HepG2 (cell line): Measurements from ENCODE around the gene LPIN3. TPM values are rescaled to one million over a fixed set of nuclear protein-coding genes. Genes with fewer than 3 reads are reported as not detected.
A peak's percentile ranks its signal among the peaks of the same experiment; 100 is the strongest.

Experiments used
- ATAC-seq: fragments of 200-7000 bp; cut with Tn5 transposase; 3 replicates; pipeline ENCODE4 v1.9.1; 2020; ENCODE audit warnings: mild to moderate bottlenecking, moderate library complexity
- BruUV-seq: library from RNA; stranded (reverse); fragments of 400-500 nt; replicated peaks from 2 replicates; lab custom pipeline; 2021; lab: Mats Ljungman, UMichigan
- CTCF ChIA-PET: fragments of 300-600 bp; formaldehyde crosslinking; extraction: SDS; loops from one replicate; lab custom pipeline; 2021; ENCODE audit warnings: low total read pairs, inconsistent platforms, low intra/inter-chr PET ratio; lab: Yijun Ruan, JAX
- POLR2A ChIA-PET: fragments of 350-600 bp; sonication (Branson Sonifier 250); formaldehyde crosslinking; loops from one replicate; lab custom pipeline; 2020; ENCODE audit warnings: antibody characterized with exemption, inconsistent platforms; lab: Yijun Ruan, JAX
- DNase-seq: peaks from one replicate; pipeline ENCODE4 v3.0.0-alpha.2; 2015; ENCODE audit warnings: low spot score
- FAIRE-seq: peaks from 3 replicates; lab custom pipeline; 2011; peaks lifted over from hg19 to GRCh38; lab: Jason Lieb, UNC
- H2AFZ ChIP-seq: one replicate; pipeline ENCODE4 v1.6.1; 2011; ENCODE audit warnings: low read length, inconsistent platforms
- H3K27ac ChIP-seq: fragments of 300-600 bp; 3 replicates; pipeline ENCODE4 v1.8.0; 2011; ENCODE audit warnings: mixed run types, mild to moderate bottlenecking, mixed read lengths, low read length, inconsistent platforms; ENCODE audit not compliant: insufficient read depth; ENCODE audit errors: extremely low read length
- H3K27me3 ChIP-seq, 2 experiments: fragments of 200-600 bp in 1 of 2; 2 replicates in 1 of 2; 3 replicates in 1 of 2; pipeline versions ENCODE4 v1.6.0 to v1.8.0; 2011; ENCODE audit warnings: low read length in 2 of 2, mild to moderate bottlenecking in 2 of 2, moderate library complexity in 2 of 2, inconsistent platforms in 1 of 2; ENCODE audit not compliant: insufficient read depth in 2 of 2, control insufficient read depth in 1 of 2
- H3K36me3 ChIP-seq, 2 experiments: fragments of 200-600 bp in 1 of 2; replicated peaks in 1 of 2; 2 replicates in 1 of 2; 3 replicates in 1 of 2; pipeline versions ENCODE4 v1.5.1 to v1.8.0; 2011; ENCODE audit warnings: low read length in 2 of 2, inconsistent platforms in 1 of 2; ENCODE audit not compliant: insufficient read depth in 2 of 2, control insufficient read depth in 1 of 2
- H3K4me1 ChIP-seq: 2 replicates; pipeline ENCODE4 v1.5.1; 2012; ENCODE audit warnings: low read length, inconsistent platforms; ENCODE audit not compliant: insufficient read depth
- H3K4me2 ChIP-seq: 2 replicates; pipeline ENCODE4 v1.6.0; 2011; ENCODE audit warnings: low read depth, low read length, inconsistent platforms
- H3K4me3 ChIP-seq, 3 experiments: fragments of 200-600 bp in 1 of 3; sonication (generic), shearing (Covaris generic) in 1 of 3; replicated peaks in 1 of 3; 2 replicates each; pipeline ENCODE4 v1.5.1; 2011 to 2016; ENCODE audit warnings: low read length in 3 of 3, inconsistent platforms in 2 of 3, low read depth in 2 of 3, mild to moderate bottlenecking in 2 of 3, control low read depth in 1 of 3, mixed read lengths in 1 of 3; ENCODE audit not compliant: insufficient read depth in 1 of 3
- H3K79me2 ChIP-seq: one replicate; pipeline ENCODE4 v1.6.1; 2011; ENCODE audit warnings: low read length, inconsistent platforms; ENCODE audit not compliant: insufficient read depth
- H3K9ac ChIP-seq: 2 replicates; pipeline ENCODE4 v1.6.0; 2011; ENCODE audit warnings: mild to moderate bottlenecking, low read depth, low read length, inconsistent platforms; ENCODE audit not compliant: insufficient read depth
- H3K9me3 ChIP-seq: 2 replicates; pipeline ENCODE4 v1.5.1; 2012; ENCODE audit warnings: mild to moderate bottlenecking, low read length
- H4K20me1 ChIP-seq: 2 replicates; pipeline ENCODE4 v1.6.0; 2011; ENCODE audit warnings: inconsistent platforms, mild to moderate bottlenecking, low read length, moderate library complexity; ENCODE audit not compliant: insufficient read depth
- AKAP8 ChIP-seq: sonication (generic); formaldehyde crosslinking; IDR thresholded peaks from 2 replicates; pipeline ENCODE4 v1.5.1; 2020; ENCODE audit warnings: mild to moderate bottlenecking, missing genetic modification reagents
- HES4 ChIP-seq: sonication (generic); formaldehyde crosslinking; IDR thresholded peaks from 2 replicates; pipeline ENCODE4 v1.9.0; 2021; ENCODE audit warnings: mild to moderate bottlenecking, missing genetic modification reagents, borderline replicate concordance
- POLR2G ChIP-seq: fragments of 200-400 bp; formaldehyde crosslinking; IDR thresholded peaks from 2 replicates; pipeline ENCODE4 v1.6.1; 2018; ENCODE audit warnings: mild to moderate bottlenecking, low read depth, low read length, moderate library complexity
- SAFB2 ChIP-seq: sonication (generic); formaldehyde crosslinking; IDR thresholded peaks from 2 replicates; pipeline ENCODE4 v1.5.1; 2020; ENCODE audit warnings: missing genetic modification reagents, low read depth, mild to moderate bottlenecking, borderline replicate concordance
- ZBTB4 ChIP-seq: sonication (generic); formaldehyde crosslinking; IDR thresholded peaks from 2 replicates; pipeline ENCODE4 v1.4.0; 2020; ENCODE audit warnings: missing genetic modification reagents, mild to moderate bottlenecking, borderline replicate concordance
- ZFX ChIP-seq: sonication (generic); formaldehyde crosslinking; IDR thresholded peaks from 2 replicates; pipeline ENCODE4 v1.4.0; 2020; ENCODE audit warnings: mild to moderate bottlenecking, low read depth, missing genetic modification reagents, moderate library complexity
- ZNF687 ChIP-seq: sonication (generic); formaldehyde crosslinking; IDR thresholded peaks from 2 replicates; pipeline ENCODE4 v1.5.1; 2020; ENCODE audit warnings: mild to moderate bottlenecking, missing genetic modification reagents, moderate library complexity
- ZNF709 ChIP-seq: sonication (generic); formaldehyde crosslinking; IDR thresholded peaks from 2 replicates; pipeline ENCODE4 v1.5.0; 2020; ENCODE audit warnings: mild to moderate bottlenecking, missing genetic modification reagents
- ZNF768 ChIP-seq: sonication (generic); formaldehyde crosslinking; IDR thresholded peaks from 2 replicates; pipeline ENCODE4 v1.4.0; 2020; ENCODE audit warnings: missing genetic modification reagents
- ZNF772 ChIP-seq: sonication (generic); formaldehyde crosslinking; IDR thresholded peaks from 2 replicates; pipeline ENCODE4 v1.5.0; 2020; ENCODE audit warnings: mild to moderate bottlenecking, missing genetic modification reagents
- ZNF776 ChIP-seq: sonication (generic); formaldehyde crosslinking; IDR thresholded peaks from 2 replicates; pipeline ENCODE4 v1.4.0; 2020; ENCODE audit warnings: mild to moderate bottlenecking, missing genetic modification reagents
- WGBS: methylation state at CpG from one replicate; pipeline ENCODE4 v1.1.6; 2017; ENCODE audit warnings: low lambda C conversion rate; 5-methylcytosine and 5-hydroxymethylcytosine counted together
- in situ Hi-C: cut with HindIII; loops from 2 replicates; pipeline ENCODE4 v1.10.0; 2017; ENCODE audit warnings: low pct_unique_long_range_greater_than_20kb; ENCODE audit not compliant: extremely low pct_ligation_motif_present
- intact Hi-C: fragments of 100-400 bp; cut with micrococcal nuclease; formaldehyde crosslinking; loops from one replicate; pipeline ENCODE4 v1.10.0; 2022; ENCODE audit not compliant: unreplicated experiment
- polyA plus RNA-seq, 8 experiments: library from polyadenylated mRNA; depleted of rRNA in 3 of 8; stranded (reverse) in 7 of 8; unstranded in 1 of 8; fragments of >200 nt; fragmentation: Illumina TruSeq in 4 of 8; extraction: Trizol in 4 of 8; gene quantifications; 2 replicates each; pipeline versions ENCODE4 v1.2.1 to v1.2.3, GENCODE V29; 2011 to 2016; ENCODE audit warnings: low read depth in 4 of 8, missing spikeins in 1 of 8, mixed read lengths in 1 of 8; ENCODE audit not compliant: insufficient read depth in 1 of 8
- total RNA-seq, 5 experiments: library from RNA; depleted of rRNA; stranded (reverse); fragments of >200 nt; fragmentation: Illumina TruSeq; extraction: Trizol; gene quantifications; 2 replicates each; pipeline ENCODE4 v1.2.3, GENCODE V29; 2016; ENCODE audit warnings: low read depth in 1 of 5
- TF ChIP-seq, protein P1 (sequence below): sonication (generic); formaldehyde crosslinking; IDR thresholded peaks from 2 replicates; pipeline ENCODE4 v1.8.1; 2023; ENCODE audit warnings: mild to moderate bottlenecking, missing genetic modification reagents

Gene LPIN3
- total and polyA plus RNA-seq, 2 of the 13 experiments (the other 11 are each of a cell fraction or from before 2014, with no cell fraction given): 14.2 to 28.6 TPM

- Histone ChIP-seq H3K4me2 (no peak overlapping the region), H3K9me3 (no peaks in the 10 kb centered on the region), H3K9ac (no peak overlapping the region), H3K27me3 (peaks cover 17 to 27% of the 10 kb centered on the region in 2 experiments), H2AFZ (no peak overlapping the region), H4K20me1 (no peaks in the 10 kb centered on the region), H3K36me3 (peaks cover 3 to 10% of the 10 kb centered on the region in 2 experiments; a peak in 3 of 5 replicates), H3K79me2 (no peaks in the 10 kb centered on the region), H3K4me1 (peaks cover 20% of the 10 kb centered on the region), H3K4me3 (no peak overlapping the region), H3K27ac (no peak overlapping the region)
- no peak for DNase-seq
- FAIRE-seq: no peak
- BruUV-seq: no TSS peak
- ChIA-PET POLR2A (interaction anchor here (1.1 to 1.8 kb wide), 2 partner anchors 13 to 20 kb away, joined by 3 to 6 read pairs; partner anchors contain the start of gene LPIN3), CTCF (no interaction called here)
- peak; percentile 1; the same call in 2 of the 3 replicates for ATAC-seq
- WGBS: 81% methylated on average over 20 of the region's 22 CpGs
- in situ Hi-C loops: no loop called here
- intact Hi-C loops: no loop called here
- peak; percentile 34; the same call in 1 of the 2 replicates for TF ChIP-seq ZNF768 (CRISPR knock-in tag)
- TF ChIP-seq AKAP8 (CRISPR knock-in tag): peak; percentile 55; the same call in 1 of the 2 replicates
- TF ChIP-seq ZNF776 (CRISPR knock-in tag): 0 out of 2 replicates have a peak, but pooled peaks have one; percentile 14
- TF ChIP-seq ZNF709: no peak
- 0 out of 2 replicates have a peak, but pooled peaks have one; percentile 44 for TF ChIP-seq ZBTB4 (CRISPR knock-in tag)
- TF ChIP-seq ZFX (CRISPR knock-in tag): 0 out of 2 replicates have a peak, but pooled peaks have one; percentile 5
- TF ChIP-seq HES4 (CRISPR knock-in tag): 0 out of 2 replicates have a peak, but pooled peaks have one; percentile 7
- TF ChIP-seq ZNF687 (CRISPR knock-in tag): peak; percentile 38; the same call in 1 of the 2 replicates
- peak; percentile 9; the same call in 1 of the 2 replicates for TF ChIP-seq POLR2G
- TF ChIP-seq ZNF772: 0 out of 2 replicates have a peak, but pooled peaks have one; percentile 16
- TF ChIP-seq, protein P1, sequence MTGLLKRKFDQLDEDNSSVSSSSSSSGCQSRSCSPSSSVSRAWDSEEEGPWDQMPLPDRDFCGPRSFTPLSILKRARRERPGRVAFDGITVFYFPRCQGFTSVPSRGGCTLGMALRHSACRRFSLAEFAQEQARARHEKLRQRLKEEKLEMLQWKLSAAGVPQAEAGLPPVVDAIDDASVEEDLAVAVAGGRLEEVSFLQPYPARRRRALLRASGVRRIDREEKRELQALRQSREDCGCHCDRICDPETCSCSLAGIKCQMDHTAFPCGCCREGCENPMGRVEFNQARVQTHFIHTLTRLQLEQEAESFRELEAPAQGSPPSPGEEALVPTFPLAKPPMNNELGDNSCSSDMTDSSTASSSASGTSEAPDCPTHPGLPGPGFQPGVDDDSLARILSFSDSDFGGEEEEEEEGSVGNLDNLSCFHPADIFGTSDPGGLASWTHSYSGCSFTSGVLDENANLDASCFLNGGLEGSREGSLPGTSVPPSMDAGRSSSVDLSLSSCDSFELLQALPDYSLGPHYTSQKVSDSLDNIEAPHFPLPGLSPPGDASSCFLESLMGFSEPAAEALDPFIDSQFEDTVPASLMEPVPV: 0 out of 2 replicates have a peak, but pooled peaks have one; percentile 15
- TF ChIP-seq SAFB2 (CRISPR knock-in tag): peak; percentile 66; the same call in 1 of the 2 replicates
These were observed 20.5 kb downstream of the LPIN3 start for GRCh38 chr20:41360831-41361756.
